Uterus (tissue), 2 donors: ENCODE results near the gene UGGT1.

ENCODE experiments used
- POLR2A ChIP-seq, 2 donors: fragments of 450-650 bp; IDR thresholded peaks; one replicate each; pipeline ENCODE4 v1.6.1; 2016; ENCODE audit warnings: antibody characterized with exemption in 2 of 2, mild to moderate bottlenecking in 1 of 2, moderate library complexity in 1 of 2
- TF ChIP-seq, protein P1 (sequence below), 4 experiments: fragments of 200-600 bp in 2 of 4; fragments of 450-650 bp in 2 of 4; sonication (generic) in 2 of 4; IDR thresholded peaks; one replicate each; pipeline ENCODE4 v1.5.1; 2016 to 2019; ENCODE audit warnings: antibody characterized with exemption in 4 of 4, mild to moderate bottlenecking in 2 of 4, moderate library complexity in 1 of 4

DNA sequence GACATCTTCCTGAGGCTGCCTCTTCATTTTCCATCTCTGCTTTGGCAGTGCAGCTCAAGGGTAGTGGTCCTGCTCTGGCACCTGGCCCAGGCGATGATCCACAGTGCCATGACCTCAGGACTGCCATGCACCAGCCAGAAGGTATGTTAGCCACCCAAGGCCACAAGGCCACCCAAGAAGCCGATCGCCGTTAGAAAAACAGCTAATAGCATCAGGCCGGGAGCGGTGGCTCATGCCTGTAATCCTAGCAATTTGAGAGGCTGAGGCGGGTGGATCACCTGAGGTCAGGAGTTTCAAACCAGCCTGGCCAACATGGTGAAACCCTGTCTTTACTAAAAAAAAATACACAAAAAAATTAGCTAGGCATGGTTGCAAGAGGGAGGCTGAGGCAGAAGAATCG is 28.4 kb upstream of the UGGT1 start:
- TF ChIP-seq, protein P1, sequence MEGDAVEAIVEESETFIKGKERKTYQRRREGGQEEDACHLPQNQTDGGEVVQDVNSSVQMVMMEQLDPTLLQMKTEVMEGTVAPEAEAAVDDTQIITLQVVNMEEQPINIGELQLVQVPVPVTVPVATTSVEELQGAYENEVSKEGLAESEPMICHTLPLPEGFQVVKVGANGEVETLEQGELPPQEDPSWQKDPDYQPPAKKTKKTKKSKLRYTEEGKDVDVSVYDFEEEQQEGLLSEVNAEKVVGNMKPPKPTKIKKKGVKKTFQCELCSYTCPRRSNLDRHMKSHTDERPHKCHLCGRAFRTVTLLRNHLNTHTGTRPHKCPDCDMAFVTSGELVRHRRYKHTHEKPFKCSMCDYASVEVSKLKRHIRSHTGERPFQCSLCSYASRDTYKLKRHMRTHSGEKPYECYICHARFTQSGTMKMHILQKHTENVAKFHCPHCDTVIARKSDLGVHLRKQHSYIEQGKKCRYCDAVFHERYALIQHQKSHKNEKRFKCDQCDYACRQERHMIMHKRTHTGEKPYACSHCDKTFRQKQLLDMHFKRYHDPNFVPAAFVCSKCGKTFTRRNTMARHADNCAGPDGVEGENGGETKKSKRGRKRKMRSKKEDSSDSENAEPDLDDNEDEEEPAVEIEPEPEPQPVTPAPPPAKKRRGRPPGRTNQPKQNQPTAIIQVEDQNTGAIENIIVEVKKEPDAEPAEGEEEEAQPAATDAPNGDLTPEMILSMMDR (IDR thresholded peaks at IDR 0.05): no peak
- TF ChIP-seq POLR2A (IDR thresholded peaks at IDR 0.05): no peak
